K562 (cell line): ENCODE results near the gene RXRB. TPM values are rescaled to one million over a fixed set of nuclear protein-coding genes. Genes with fewer than 3 reads are reported as not detected.
A peak's percentile ranks its signal among the peaks of the same experiment; 100 is the strongest.

Experiments
- BHLHE40 ChIP-seq: IDR thresholded peaks from 2 replicates; pipeline ENCODE4 v1.6.1; 2011; ENCODE audit warnings: low read length, improper control_type of control experiment
- CXXC5 ChIP-seq: fragments of 250-450 bp; sonication (Bioruptor Pico); IDR thresholded peaks from 2 replicates; pipeline ENCODE4 v1.8.0; 2022; ENCODE audit warnings: inconsistent platforms, mild to moderate bottlenecking, moderate library complexity
- DIDO1 ChIP-seq: fragments of 450-650 bp; IDR thresholded peaks from 2 replicates; pipeline ENCODE4 v1.6.1; 2016; ENCODE audit warnings: low read depth, missing biosample characterization, missing genetic modification characterization
- DNMT1 ChIP-seq: fragments of 450-650 bp; IDR thresholded peaks from 2 replicates; pipeline ENCODE4 v1.6.1; 2016; ENCODE audit warnings: antibody characterized with exemption, mild to moderate bottlenecking
- DPF2 ChIP-seq: fragments of 450-650 bp; IDR thresholded peaks from 2 replicates; pipeline ENCODE4 v1.6.1; 2016
- EHMT2 ChIP-seq: fragments of 450-650 bp; IDR thresholded peaks from 2 replicates; pipeline ENCODE4 v1.6.1; 2018; ENCODE audit warnings: antibody characterized with exemption
- FOXP1 ChIP-seq: sonication (generic); formaldehyde crosslinking; IDR thresholded peaks from 2 replicates; pipeline ENCODE4 v1.8.0; 2022; ENCODE audit warnings: mild to moderate bottlenecking, missing genetic modification reagents
- NR1H2 ChIP-seq: sonication (generic); formaldehyde crosslinking; IDR thresholded peaks from 2 replicates; pipeline ENCODE4 v1.4.0; 2020; ENCODE audit warnings: mild to moderate bottlenecking, missing genetic modification reagents
- NR2C2 ChIP-seq, 2 experiments: fragments of 200-800 bp in 1 of 2; sonication (Bioruptor generic) in 1 of 2; sonication (generic) in 1 of 2; formaldehyde crosslinking in 1 of 2; IDR thresholded peaks; 2 replicates each; pipeline versions ENCODE4 v1.6.1 to v1.8.0; 2016 to 2022; ENCODE audit warnings: mild to moderate bottlenecking in 1 of 2, missing compliant biosample characterization in 1 of 2, missing genetic modification characterization in 1 of 2, missing genetic modification reagents in 1 of 2
- NR2F6 ChIP-seq: fragments of 450-650 bp; formaldehyde crosslinking; IDR thresholded peaks from 2 replicates; pipeline ENCODE4 v1.4.0; 2020; ENCODE audit warnings: mild to moderate bottlenecking
- PHF20 ChIP-seq: fragments of 450-650 bp; IDR thresholded peaks from 2 replicates; pipeline ENCODE4 v1.6.1; 2018; ENCODE audit not compliant: partially characterized antibody
- RBM25 ChIP-seq: fragments of 200-400 bp; formaldehyde crosslinking; IDR thresholded peaks from 2 replicates; pipeline ENCODE4 v1.6.1; 2018; ENCODE audit warnings: low read length, low read depth, moderate library complexity; ENCODE audit not compliant: severe bottlenecking
- SMARCA5 ChIP-seq: fragments of 450-650 bp; IDR thresholded peaks from 2 replicates; pipeline ENCODE4 v1.6.1; 2016
- TRIM24 ChIP-seq, 2 experiments: fragments of 450-650 bp; IDR thresholded peaks; 2 replicates each; pipeline ENCODE4 v1.6.1; 2016
- ZFX ChIP-seq: sonication (generic); formaldehyde crosslinking; IDR thresholded peaks from 2 replicates; pipeline ENCODE4 v1.8.0; 2022; ENCODE audit warnings: mild to moderate bottlenecking, missing genetic modification reagents, moderate library complexity
- ZNF12 ChIP-seq: sonication (generic); formaldehyde crosslinking; IDR thresholded peaks from 2 replicates; pipeline ENCODE4 v1.4.0; 2020; ENCODE audit warnings: mild to moderate bottlenecking, missing genetic modification reagents
- ZNF121 ChIP-seq: sonication (generic); formaldehyde crosslinking; conservative IDR thresholded peaks from 2 replicates; pipeline ENCODE4 v1.8.0; 2022; ENCODE audit warnings: missing genetic modification reagents
- ZNF23 ChIP-seq: fragments of 250-450 bp; sonication (Bioruptor Pico); IDR thresholded peaks from 2 replicates; pipeline ENCODE4 v1.4.0; 2020; ENCODE audit warnings: mild to moderate bottlenecking
- ZNF408 ChIP-seq: fragments of 250-450 bp; sonication (Bioruptor Pico); IDR thresholded peaks from 2 replicates; pipeline ENCODE4 v1.4.0; 2020; ENCODE audit warnings: low read depth, mild to moderate bottlenecking, moderate library complexity
- ZNF644 ChIP-seq: fragments of 200-800 bp; sonication (Bioruptor generic); IDR thresholded peaks from 2 replicates; pipeline ENCODE4 v1.6.1; 2016; ENCODE audit warnings: low read depth, missing genetic modification characterization, missing compliant biosample characterization
- ZNF717 ChIP-seq: fragments of 250-450 bp; sonication (Bioruptor Pico); IDR thresholded peaks from 2 replicates; pipeline ENCODE4 v1.5.0; 2021
- polyA plus RNA-seq, 8 experiments: library from polyadenylated mRNA; depleted of rRNA in 4 of 8; stranded (reverse) in 5 of 8; unstranded in 3 of 8; fragments of >200 nt; fragmentation: Nextera tagmentation in 2 of 8; fragmentation: Illumina TruSeq in 1 of 8; extraction: Ambion mirVana in 2 of 8; extraction: Trizol in 1 of 8; gene quantifications; 2 replicates each; pipeline versions ENCODE4 v1.2.1 to v1.2.3, GENCODE V29; 2011 to 2014; ENCODE audit warnings: inconsistent platforms in 1 of 8, missing spikeins in 1 of 8
- total RNA-seq, 7 experiments: library from RNA; depleted of rRNA in 6 of 7; stranded (reverse); fragments of >200 nt in 6 of 7; fragmentation: Illumina TruSeq in 2 of 7; extraction: Trizol in 2 of 7; gene quantifications; 2 replicates each; pipeline versions ENCODE4 v1.2.1 to v1.2.3, GENCODE V29; 2011 to 2021; ENCODE audit warnings: low replicate concordance in 1 of 7
- TF ChIP-seq, protein P1 (sequence below): IDR thresholded peaks from 2 replicates; pipeline ENCODE4 v1.6.1; 2016; ENCODE audit warnings: missing genetic modification characterization, missing compliant biosample characterization
- TF ChIP-seq, protein P2 (sequence below): sonication (generic); formaldehyde crosslinking; IDR thresholded peaks from 2 replicates; pipeline ENCODE4 v1.8.1; 2022; ENCODE audit warnings: missing genetic modification reagents
- TF ChIP-seq, protein P3 (sequence below): fragments of 200-800 bp; sonication (Bioruptor generic); IDR thresholded peaks from 2 replicates; pipeline ENCODE4 v1.6.1; 2017; ENCODE audit warnings: missing genetic modification characterization, missing compliant biosample characterization
- TF ChIP-seq, protein P4 (sequence below): sonication (generic); formaldehyde crosslinking; IDR thresholded peaks from 2 replicates; pipeline ENCODE4 v1.8.1; 2022; ENCODE audit warnings: missing genetic modification reagents

RXRB gene
- total and polyA plus RNA-seq, 9 of the 15 experiments (the other 6 are each of a cell fraction or from before 2014, with no cell fraction given), result 0.76 to 35.5 (median 18.4) TPM

DNA sequence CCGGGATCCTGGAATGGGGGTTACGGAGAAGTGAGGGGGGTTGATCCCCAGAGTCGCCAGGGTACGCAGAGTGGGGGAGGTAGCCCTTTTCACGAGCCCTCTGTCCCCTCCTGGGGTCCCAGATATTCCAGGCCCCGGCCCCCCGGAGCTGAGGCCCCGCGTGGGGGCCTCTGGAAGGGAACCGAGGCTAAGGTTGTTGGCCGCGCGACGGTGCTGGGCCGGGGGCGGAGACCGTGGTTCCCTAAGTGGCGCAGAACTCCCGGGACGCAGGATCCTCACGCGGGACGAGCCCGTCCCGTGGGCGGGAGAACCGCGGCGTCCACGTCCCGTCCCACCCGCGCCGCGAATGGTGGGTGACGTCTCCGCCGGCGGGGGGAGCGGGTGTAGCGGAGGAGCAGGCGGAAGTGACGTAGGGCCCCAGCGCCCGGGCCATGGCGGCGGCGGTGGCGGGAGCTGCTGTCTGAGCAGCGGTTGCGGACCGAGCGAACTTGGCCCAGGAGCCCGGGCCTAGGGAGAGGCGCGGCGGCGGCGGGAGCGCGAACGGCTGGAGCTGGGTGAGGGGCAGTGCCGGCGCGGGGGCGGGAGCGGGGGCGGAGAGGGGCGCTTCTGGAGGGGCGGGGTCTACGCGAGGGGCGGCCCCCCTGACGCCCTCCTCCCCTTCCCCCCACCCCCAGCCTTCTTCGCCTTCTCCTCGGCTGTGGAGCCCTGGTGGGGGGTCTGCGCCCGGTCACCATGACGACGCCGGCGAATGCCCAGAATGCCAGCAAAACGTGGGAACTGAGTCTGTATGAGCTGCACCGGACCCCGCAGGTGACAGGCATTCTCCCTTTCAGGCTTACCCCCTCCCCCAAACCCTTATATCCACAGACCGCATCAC lies 7.9 kb upstream of the RXRB start, which contains the start of gene RING1 (continued):
- no peak for TF ChIP-seq ZNF644 (tag)
- no peak for TF ChIP-seq SMARCA5
- no peak for TF ChIP-seq DNMT1
- TF ChIP-seq, protein P1, sequence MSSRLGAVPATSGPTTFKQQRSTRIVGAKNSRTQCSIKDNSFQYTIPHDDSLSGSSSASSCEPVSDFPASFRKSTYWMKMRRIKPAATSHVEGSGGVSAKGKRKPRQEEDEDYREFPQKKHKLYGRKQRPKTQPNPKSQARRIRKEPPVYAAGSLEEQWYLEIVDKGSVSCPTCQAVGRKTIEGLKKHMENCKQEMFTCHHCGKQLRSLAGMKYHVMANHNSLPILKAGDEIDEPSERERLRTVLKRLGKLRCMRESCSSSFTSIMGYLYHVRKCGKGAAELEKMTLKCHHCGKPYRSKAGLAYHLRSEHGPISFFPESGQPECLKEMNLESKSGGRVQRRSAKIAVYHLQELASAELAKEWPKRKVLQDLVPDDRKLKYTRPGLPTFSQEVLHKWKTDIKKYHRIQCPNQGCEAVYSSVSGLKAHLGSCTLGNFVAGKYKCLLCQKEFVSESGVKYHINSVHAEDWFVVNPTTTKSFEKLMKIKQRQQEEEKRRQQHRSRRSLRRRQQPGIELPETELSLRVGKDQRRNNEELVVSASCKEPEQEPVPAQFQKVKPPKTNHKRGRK (tag), result no peak
- peak; percentile 67 for TF ChIP-seq NR2C2 (CRISPR knock-in tag; IDR thresholded peaks at IDR 0.05)
- TF ChIP-seq NR2C2 (tag; IDR thresholded peaks at IDR 0.05), result peak; percentile 65; the same call in 1 of the 2 replicates
- TF ChIP-seq DPF2, result no peak
- peak; percentile 36; the same call in 1 of the 2 replicates for TF ChIP-seq FOXP1 (CRISPR knock-in tag)
- TF ChIP-seq ZNF121 (CRISPR knock-in tag), result no peak
- TF ChIP-seq NR2F6, result no peak
- TF ChIP-seq TRIM24 (IDR thresholded peaks at IDR 0.05), result no peak; a peak in 1 of 4 replicates
- TF ChIP-seq ZNF23 (CRISPR knock-in tag), result no peak
- peak; percentile 69 for TF ChIP-seq PHF20
- peak; percentile 42; the same call in 1 of the 2 replicates for TF ChIP-seq BHLHE40
- TF ChIP-seq ZNF12 (CRISPR knock-in tag), result no peak; the same call in 1 of the 2 replicates
- peak; percentile 96 for TF ChIP-seq ZFX
- no peak for TF ChIP-seq RBM25
- TF ChIP-seq, protein P2, sequence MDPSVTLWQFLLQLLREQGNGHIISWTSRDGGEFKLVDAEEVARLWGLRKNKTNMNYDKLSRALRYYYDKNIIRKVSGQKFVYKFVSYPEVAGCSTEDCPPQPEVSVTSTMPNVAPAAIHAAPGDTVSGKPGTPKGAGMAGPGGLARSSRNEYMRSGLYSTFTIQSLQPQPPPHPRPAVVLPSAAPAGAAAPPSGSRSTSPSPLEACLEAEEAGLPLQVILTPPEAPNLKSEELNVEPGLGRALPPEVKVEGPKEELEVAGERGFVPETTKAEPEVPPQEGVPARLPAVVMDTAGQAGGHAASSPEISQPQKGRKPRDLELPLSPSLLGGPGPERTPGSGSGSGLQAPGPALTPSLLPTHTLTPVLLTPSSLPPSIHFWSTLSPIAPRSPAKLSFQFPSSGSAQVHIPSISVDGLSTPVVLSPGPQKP (CRISPR knock-in tag), result peak; percentile 34; the same call in 1 of the 2 replicates
- TF ChIP-seq ZNF408 (CRISPR knock-in tag), result no peak
- no peak for TF ChIP-seq ZNF717 (CRISPR knock-in tag)
- TF ChIP-seq CXXC5 (CRISPR knock-in tag), result peak; percentile 94
- TF ChIP-seq DIDO1 (tag), result peak; percentile 42; the same call in 1 of the 2 replicates
- TF ChIP-seq, protein P3, sequence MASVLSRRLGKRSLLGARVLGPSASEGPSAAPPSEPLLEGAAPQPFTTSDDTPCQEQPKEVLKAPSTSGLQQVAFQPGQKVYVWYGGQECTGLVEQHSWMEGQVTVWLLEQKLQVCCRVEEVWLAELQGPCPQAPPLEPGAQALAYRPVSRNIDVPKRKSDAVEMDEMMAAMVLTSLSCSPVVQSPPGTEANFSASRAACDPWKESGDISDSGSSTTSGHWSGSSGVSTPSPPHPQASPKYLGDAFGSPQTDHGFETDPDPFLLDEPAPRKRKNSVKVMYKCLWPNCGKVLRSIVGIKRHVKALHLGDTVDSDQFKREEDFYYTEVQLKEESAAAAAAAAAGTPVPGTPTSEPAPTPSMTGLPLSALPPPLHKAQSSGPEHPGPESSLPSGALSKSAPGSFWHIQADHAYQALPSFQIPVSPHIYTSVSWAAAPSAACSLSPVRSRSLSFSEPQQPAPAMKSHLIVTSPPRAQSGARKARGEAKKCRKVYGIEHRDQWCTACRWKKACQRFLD (CRISPR knock-in tag), result peak; percentile 87
- peak; percentile 94; the same call in 1 of the 2 replicates for TF ChIP-seq NR1H2 (CRISPR knock-in tag)
- no peak for TF ChIP-seq EHMT2
- TF ChIP-seq, protein P4, sequence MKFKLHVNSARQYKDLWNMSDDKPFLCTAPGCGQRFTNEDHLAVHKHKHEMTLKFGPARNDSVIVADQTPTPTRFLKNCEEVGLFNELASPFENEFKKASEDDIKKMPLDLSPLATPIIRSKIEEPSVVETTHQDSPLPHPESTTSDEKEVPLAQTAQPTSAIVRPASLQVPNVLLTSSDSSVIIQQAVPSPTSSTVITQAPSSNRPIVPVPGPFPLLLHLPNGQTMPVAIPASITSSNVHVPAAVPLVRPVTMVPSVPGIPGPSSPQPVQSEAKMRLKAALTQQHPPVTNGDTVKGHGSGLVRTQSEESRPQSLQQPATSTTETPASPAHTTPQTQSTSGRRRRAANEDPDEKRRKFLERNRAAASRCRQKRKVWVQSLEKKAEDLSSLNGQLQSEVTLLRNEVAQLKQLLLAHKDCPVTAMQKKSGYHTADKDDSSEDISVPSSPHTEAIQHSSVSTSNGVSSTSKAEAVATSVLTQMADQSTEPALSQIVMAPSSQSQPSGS (CRISPR knock-in tag), result peak; percentile 87; the same call in 1 of the 2 replicates
